Activated CD8-positive, alpha-beta memory T cell treated with anti-CD3 and anti-CD28 coated beads for 36 hours (primary cell): ENCODE data around the gene ZDHHC13. TPM values are rescaled to one million over a fixed set of nuclear protein-coding genes. Genes with fewer than 3 reads are reported as not detected.
"Not testable (repeated sequence)": the region's sequence is repeated elsewhere in the genome, so short reads cannot be mapped to it uniquely, and the experiment has no call there.

Source experiments
- CTCF ChIA-PET: fragments of 350-600 bp; sonication (Branson Sonifier 250); formaldehyde crosslinking; loops from one replicate; lab custom pipeline; 2021; ENCODE audit warnings: antibody characterized with exemption; lab: Charles Lee
- POLR2A ChIA-PET: fragments of 350-600 bp; sonication (Branson Sonifier 250); formaldehyde crosslinking; loops from one replicate; lab custom pipeline; 2021; ENCODE audit warnings: antibody characterized with exemption; lab: Charles Lee
- total RNA-seq, 2 experiments: library from RNA; stranded (reverse); gene quantifications; one replicate each; pipeline ENCODE4 v1.2.3, GENCODE V29; 2021

Gene ZDHHC13
- total RNA-seq, 2 experiments from 2014 or later = 22.1 to 22.6 TPM

DNA sequence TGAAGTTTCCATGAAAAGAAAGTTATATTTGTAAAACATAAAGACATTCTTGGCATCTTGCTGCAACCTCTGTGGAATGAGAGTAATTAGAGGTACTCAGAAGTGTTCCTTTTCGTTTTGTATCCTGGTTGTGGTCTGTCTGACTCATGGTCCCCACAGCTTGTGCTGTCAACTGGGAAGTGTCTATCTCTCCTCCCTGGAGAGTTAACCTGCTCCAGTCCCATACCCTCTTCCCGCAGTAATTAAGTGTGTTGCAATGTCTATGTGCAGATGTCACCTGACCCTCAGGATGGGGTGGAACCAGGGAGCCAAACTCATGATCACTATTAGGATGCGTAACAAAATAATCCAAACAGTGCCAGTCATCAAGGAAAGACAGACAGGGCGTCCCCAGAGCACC lies 23.0 kb upstream of the ZDHHC13 start:
- POLR2A ChIA-PET = no interaction called here
- CTCF ChIA-PET = no interaction called here

DNA sequence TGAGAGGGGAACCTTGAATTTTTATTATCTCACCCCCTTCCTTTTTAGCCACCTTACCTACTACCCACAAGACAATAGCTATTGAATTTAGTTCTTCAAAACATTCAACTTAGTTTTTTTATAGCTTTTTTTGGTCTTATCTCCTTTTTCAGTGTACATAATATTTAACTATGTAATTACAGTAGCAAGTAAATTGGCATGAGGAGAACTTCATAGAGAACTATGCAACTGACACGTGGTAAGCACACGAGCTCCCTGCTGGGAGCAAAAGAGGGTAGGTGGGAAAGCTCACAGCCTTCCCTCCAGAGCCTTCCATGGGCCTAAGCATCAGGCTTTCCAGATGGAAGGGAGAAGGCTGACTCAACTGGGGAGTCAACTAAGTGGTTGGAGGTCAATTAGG lies 22.1 kb upstream of the ZDHHC13 start:
- POLR2A ChIA-PET = no interaction called here
- CTCF ChIA-PET = no interaction called here

DNA sequence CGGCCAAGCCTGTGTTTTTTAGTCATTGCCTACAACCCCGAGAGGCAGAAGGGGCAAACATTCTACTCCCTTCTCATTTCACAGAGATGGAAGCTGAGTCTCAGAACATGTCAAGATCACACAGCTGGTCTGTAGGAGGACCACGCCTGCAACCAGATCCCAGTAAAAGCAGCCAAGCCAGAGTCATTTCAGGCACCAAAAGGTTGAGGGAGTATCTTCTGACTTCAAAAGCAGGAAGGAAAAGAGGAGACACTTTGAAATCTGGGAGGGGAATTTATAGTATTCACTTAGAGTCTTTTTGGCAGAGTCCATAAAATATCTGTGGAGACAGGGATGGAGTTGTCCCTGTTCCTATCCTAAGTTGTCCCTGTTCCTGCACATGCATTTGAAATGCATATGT lies 17.9 kb upstream of the ZDHHC13 start:
- ChIA-PET POLR2A (no interaction called here), CTCF (no interaction called here)

DNA sequence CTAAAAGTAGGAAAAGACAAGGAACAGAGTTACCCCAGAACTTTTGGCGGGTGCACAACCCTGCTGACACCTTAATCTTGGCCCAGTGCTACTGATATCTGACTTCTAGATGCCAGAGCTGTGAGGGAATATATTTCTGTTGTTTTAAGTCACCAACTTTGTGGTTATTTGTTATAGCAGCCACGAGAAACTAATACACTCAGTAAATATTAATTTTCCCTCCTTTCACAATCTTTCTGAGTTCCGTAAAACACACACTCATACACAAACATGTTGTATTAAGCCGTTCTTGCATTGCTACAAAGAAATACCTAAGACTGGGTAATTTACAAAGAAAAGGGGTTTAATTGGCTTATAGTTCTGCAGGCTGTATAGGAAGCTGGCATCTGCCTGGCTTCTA lies 16.1 kb upstream of the ZDHHC13 start:
- ChIA-PET CTCF (no interaction called here), POLR2A (no interaction called here)

GRCh38 chr11:19101796-19102520 lies 15.0 kb upstream of the ZDHHC13 start:
- ChIA-PET POLR2A (no interaction called here), CTCF (no interaction called here)

DNA sequence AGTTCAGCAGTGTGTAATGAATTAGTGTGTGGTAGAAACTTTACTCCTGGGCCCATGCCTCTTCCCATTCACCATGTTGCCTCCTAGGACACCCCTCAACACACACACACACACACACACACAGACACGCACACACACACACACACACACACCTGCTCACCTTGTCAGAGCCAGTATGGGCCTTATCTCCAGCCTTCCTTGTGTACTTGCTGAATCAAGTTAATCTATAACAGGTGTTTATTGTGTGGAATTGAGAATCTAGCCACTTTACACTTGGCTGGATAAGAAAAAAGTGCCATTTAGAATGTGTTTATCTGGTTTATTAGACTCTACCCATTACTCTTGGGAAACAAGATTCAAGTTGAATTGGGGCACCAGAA lies 14.5 kb upstream of the ZDHHC13 start:
- CTCF ChIA-PET = interaction anchor here (1.2 kb wide), 1 partner anchor 26 kb away, joined by 3 read pairs; no protein-coding TSS in a partner anchor
- POLR2A ChIA-PET = no interaction called here

DNA sequence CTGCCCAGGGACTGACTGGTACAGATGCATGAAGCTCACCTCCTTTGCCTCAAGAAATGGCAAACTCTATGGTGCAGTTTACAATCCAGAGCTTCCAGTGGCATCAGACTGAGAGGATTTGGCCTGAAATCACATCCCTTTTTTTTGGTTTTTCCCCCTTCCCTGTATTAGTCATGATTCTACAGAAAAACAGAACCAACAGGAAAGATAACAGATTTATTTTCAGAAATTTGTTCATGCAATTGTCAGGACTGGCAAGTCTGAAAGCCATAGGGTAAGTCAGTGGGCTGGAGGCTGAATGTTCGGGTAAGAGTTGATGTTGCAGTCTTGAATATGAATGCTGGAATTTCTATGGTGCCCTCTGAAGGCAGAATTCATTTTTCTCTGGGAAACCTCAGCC lies 12.0 kb upstream of the ZDHHC13 start:
- ChIA-PET CTCF (no interaction called here), POLR2A (no interaction called here)

DNA sequence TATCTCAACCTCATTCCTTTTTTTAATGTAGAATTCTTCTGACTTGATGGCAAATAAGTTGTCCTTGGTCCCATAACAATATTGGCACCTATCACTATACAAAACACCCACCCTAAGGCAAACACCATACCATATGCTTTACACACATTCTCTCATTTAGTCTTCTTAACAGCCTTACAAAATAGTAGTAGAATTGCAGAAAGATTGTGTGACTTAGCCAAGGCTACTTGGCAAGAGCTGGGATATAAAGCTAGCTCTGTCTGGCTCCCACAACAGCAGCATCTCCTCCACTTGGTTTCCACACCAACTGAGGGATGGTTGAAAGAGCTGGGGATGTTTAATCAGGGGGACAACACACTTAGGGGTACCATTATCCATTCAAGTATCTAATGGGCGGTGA lies 9.8 kb upstream of the ZDHHC13 start:
- ChIA-PET POLR2A (no interaction called here), CTCF (no interaction called here)

- ChIA-PET POLR2A (no interaction called here), CTCF (interaction anchor here (1.3 to 1.4 kb wide), 2 partner anchors 32 to 39 kb away, joined by 3 to 4 read pairs; no protein-coding TSS in a partner anchor)
Measured at GRCh38 chr11:19110295-19110694, 6.7 kb upstream of the ZDHHC13 start.

- ChIA-PET CTCF (no interaction called here), POLR2A (no interaction called here)
Measured at GRCh38 chr11:19111809-19112208, 5.2 kb upstream of the ZDHHC13 start.

DNA sequence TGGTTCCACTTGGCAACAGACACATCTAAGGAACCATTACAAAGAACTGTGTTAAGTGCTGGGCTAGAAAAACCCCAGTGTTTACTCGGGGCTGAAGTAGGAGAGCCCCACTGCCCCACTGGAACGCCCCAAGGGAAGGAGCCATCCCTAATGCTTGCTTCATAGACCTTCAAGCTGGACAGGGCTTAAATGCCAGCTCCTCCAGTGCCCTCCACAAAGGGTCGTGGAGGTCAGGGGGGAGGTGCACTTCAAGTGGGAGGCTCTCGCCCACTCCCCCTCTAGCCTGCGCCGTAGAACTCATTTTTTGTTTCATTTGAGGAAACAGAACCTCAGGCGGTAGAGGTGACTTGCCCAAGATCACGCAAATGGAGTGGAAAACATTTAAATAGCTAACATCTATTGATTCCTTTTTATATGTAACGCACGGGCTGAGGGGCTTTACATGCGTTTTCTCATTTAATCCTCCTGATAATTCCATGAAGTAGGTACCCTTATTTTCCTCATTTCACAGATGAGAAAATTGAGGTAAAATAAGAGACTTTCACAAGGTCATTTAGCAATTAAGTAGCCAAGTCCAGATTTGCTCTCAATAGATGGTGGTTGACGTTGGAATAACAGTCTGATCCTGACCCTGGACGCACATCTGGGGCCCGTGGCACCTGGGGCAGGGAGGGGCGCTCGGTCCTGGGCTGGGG lies 545 bp upstream of the ZDHHC13 start:
- ChIA-PET POLR2A (interaction anchor here (1.0 kb wide), 1 partner anchor 124 kb away, joined by 3 read pairs; the partner anchor contains the start of gene E2F8), CTCF (interaction anchor here (0.7 to 1.1 kb wide), 2 partner anchors 39 to 52 kb away, joined by 3 read pairs; no protein-coding TSS in a partner anchor)

- CTCF ChIA-PET = no interaction called here
- POLR2A ChIA-PET = no interaction called here
Measured at GRCh38 chr11:19117760-19118097, 761 bp downstream of the ZDHHC13 start.

GRCh38 chr11:19121646-19122045 lies 4.7 kb downstream of the ZDHHC13 start:
- POLR2A ChIA-PET = no interaction called here
- CTCF ChIA-PET = no interaction called here

DNA sequence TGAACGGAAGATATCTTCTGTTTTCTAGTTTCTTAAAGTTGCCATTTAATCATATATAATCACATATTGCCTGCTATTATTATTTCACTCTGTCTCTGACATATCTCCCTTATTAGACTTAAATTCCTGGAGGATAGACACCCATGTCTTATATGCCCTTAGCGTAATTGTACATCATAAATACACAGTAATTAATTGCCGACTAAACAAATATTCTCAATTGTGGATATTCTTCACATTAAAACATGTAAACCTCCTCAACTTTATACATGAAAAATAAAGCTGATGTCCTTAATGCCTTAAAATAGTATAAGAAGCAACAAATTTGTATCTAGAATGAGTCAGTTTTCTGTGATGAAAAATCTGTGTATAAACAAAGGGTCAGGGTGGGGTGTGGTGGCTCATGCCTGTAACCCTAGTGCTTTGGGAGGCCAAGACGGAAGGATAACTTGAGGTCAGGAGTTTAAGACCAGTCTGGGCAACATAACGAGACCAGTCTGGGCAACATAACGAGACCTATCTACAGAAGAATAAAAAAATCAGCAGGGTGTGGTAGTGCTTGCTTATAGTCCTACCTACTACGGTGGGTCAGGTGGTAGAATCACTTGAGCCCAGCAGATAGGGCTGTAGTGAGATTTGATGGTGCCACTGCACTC lies 6.1 kb downstream of the ZDHHC13 start:
- ChIA-PET CTCF (interaction anchor here (0.8 kb wide), 1 partner anchor 120 kb away, joined by 3 read pairs; no protein-coding TSS in a partner anchor), POLR2A (no interaction called here)

DNA sequence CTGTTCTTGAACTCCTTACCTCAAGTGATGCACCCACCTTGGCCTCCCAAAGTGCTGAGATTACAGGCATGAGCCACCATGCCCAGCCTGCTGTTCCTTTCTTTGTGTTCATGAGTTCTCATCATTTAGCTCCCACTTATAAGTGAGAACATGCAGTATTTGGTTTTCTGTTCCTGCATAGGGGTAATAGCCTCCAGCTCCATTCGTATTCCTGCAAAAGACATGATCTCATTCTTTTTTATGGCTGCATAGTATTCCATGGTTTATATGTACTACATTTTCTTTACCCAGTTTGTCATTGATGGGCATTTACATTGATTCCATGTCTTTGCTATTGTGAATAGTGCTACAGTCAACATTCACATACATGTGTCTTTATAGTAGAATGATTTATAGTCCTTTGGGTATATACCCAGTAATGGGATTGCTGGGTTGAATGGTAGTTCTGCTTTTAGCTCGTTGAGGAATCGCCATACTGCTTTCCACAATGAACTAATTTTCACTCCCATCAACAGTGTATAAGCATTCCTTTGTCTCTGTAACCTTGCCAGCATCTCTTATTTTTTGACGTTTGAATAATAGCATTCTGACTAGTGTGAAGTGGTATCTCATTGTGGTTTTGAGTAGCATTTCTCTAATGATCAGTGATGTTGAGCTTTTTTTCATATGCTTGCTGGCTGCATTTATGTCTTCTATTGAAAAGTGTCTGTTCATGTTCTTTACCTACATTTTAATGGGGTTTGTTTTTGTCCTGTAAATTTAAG lies 9.8 kb downstream of the ZDHHC13 start:
- CTCF ChIA-PET = interaction anchor here (0.6 kb wide), 1 partner anchor 52 kb away, joined by 3 read pairs; no protein-coding TSS in a partner anchor
- POLR2A ChIA-PET = not testable (repeated sequence)

DNA sequence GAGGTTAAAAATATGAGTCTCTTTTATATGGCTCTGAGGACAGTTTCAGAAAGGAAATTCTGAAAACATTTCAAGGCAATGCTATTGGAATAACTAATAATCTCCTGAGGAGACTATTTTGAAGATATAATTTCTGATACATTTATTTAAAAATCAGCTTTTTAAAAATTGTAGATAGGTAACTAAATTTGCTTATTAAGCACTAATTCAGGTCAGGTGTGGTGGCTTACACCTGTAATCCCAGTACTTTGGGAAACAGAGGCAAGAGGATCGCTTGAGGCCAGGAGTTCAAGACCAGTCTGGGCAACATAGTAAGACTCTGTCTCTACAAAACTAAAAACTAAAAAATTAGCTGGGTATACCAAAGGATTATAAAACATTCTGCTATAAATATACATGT lies 17.0 kb downstream of the ZDHHC13 start:
- ChIA-PET POLR2A (no interaction called here), CTCF (no interaction called here)

DNA sequence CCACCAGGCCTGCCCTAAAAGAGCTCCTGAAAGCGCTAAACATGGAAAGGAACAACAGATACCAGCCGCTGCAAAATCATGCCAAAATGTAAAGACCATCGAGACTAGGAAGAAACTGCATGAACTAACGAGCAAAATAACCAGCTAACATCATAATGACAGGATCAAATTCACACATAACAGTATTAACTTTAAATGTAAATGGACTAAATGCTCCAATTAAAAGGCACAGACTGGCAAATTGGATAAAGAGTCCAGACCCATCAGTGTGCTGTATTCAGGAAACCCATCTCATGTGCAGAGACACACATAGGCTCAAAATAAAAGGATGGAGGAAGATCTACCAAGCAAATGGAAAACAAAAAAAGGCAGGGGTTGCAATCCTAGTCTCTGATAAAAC lies 19.9 kb downstream of the ZDHHC13 start:
- POLR2A ChIA-PET, CTCF ChIA-PET: not testable (repeated sequence)

DNA sequence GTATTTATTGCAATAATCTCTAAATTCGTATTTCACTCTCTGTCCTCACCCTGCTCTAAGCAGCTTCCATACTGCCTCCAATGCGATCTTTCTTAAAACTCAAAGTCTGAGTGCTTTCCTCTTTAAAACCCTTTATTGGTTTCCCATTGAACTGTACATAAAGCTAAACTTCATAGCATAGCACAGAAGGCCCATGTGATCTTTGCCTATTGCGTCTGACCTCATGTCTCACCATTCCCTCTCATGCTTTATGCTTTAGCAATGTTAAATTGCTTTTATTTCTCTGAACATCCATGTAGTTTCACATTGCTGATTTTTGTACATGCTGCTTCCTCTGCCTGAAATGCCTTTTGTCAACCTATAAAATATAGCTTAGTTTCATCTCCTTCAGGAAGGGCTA lies 28.4 kb downstream of the ZDHHC13 start:
- ChIA-PET CTCF (no interaction called here), POLR2A (no interaction called here)

DNA sequence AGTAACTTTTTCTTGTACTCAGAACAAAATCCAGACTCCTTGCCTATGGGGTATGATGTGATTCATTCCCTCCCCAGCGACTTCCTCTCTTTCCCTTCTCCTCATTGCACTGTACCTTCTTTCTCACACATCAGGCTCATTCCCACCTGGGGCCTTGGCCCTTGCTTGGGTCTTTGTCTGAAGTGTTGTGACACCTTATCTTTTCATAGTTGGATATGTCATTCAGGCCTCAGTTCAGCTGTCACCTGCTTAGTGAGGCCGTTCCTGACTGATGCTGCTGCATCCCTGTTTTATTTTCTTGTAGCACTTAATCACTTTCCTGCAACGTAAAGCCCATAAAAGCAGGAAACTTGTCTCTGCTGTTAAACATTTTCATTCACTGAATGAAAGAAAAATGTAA lies 39.9 kb downstream of the ZDHHC13 start:
- CTCF ChIA-PET = no interaction called here

DNA sequence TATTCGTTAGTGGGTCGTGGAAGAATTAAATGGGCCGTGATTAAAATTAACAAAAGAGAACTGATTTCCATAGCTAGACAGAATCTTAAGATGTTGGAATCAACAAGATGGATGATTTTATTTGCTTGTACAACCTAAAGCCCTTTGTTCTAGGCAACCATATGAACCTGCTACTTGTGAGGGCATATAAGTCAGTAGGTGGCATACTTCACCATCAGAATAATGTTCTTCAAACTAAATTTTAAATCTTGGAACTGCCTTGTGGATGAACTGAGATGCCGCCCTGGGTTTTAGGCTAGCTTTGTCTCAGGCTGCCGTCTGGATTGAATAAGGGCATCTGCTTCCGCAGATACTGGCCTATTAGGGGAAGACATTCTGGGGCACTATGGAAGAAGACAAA lies 43.9 kb downstream of the ZDHHC13 start:
- POLR2A ChIA-PET = no interaction called here
- CTCF ChIA-PET = no interaction called here

More for the DNA sequence above, 39.9 kb downstream of the ZDHHC13 start:
- POLR2A ChIA-PET = no interaction called here
